Measurements from ENCODE around the gene GNL1. TPM values are rescaled to one million over a fixed set of nuclear protein-coding genes. Genes with fewer than 3 reads are reported as not detected.

Gene GNL1
- total and polyA plus RNA-seq, 9 of the 15 experiments (the other 6 are each of a cell fraction or from before 2014, with no cell fraction given): 0.73 to 112 (median 58.0) TPM

- DNase-seq (ENCODE audit: extremely low read depth in 1 of 4, low spot score in 3 of 4) (peak; percentile 82 to 97 (median 87)), ATAC-seq (peak; percentile 74), FAIRE-seq (peak; percentile 94)
- H3K79me2 ChIP-seq (ENCODE audit: control insufficient read depth, insufficient read depth, low read length): peaks cover 56% of the 10 kb centered on the region
- no peaks in the 10 kb centered on the region for H3K9me3 ChIP-seq (replicated peaks; ENCODE audit: control insufficient read depth, insufficient read depth, low read depth, low read length)
- WGBS (ENCODE audit: insufficient coverage, low coverage, missing lambda C conversion rate): 1% methylated on average over 41 of the region's 42 CpGs
- peaks cover 63% of the 10 kb centered on the region for H3K36me3 ChIP-seq (ENCODE audit: control insufficient read depth, insufficient read depth, low read length)
- peak within 1 kb of the TSS; percentile 94 for H3K27ac ChIP-seq (ENCODE audit: extremely low read depth, low read depth, low read length)
- peaks cover 17 to 23% of the 10 kb centered on the region in 2 experiments; a peak in 4 of 5 replicates for H3K4me1 ChIP-seq (replicated peaks in 1 of 2; ENCODE audit: control insufficient read depth in 2 of 2, insufficient read depth in 2 of 2, low read length in 2 of 2)
- intact Hi-C loops (cut with micrococcal nuclease) (loop anchor here (1.0 to 5.0 kb wide), 3 partner anchors 14 to 162 kb away; partner anchors contain the start of genes ABCF1 and DHX16), in situ Hi-C loops (cut with MboI) (no loop called here)
- H3K4me2 ChIP-seq (ENCODE audit: insufficient read depth, low read length): peak within 1 kb of the TSS; percentile 97
- H3K9ac ChIP-seq (ENCODE audit: insufficient read depth in 1 of 2, low read depth in 2 of 2, low read length in 2 of 2): peak within 1 kb of the TSS; percentile 95 to 98
- no peaks in the 10 kb centered on the region for H3K9me1 ChIP-seq (ENCODE audit: control insufficient read depth, insufficient read depth, low read length)
- H4K20me1 ChIP-seq (replicated peaks; ENCODE audit: control insufficient read depth, insufficient read depth, low read length): 0 out of 2 replicates have a peak, but pooled peaks cover 2% of the 10 kb centered on the region
- POLR2A ChIA-PET: interaction anchor here (0.6 to 7.1 kb wide), 16 partner anchors 10 to 1614 kb away, joined by 3 to 85 read pairs (median 3); partner anchors contain the start of genes ABCF1 and DHX16
- CTCF ChIA-PET (ENCODE audit: low intra/inter-chr PET ratio): no interaction called here
- peak within 1 kb of the TSS; percentile 80 for H3K4me3 ChIP-seq
- H2AFZ ChIP-seq (ENCODE audit: low read depth, low read length): peak within 1 kb of the TSS; percentile 99
- no TSS peak for BruUV-seq (replicated peaks)
- H3K27me3 ChIP-seq (ENCODE audit: control insufficient read depth in 2 of 2, insufficient read depth in 2 of 2, low read length in 2 of 2): no peaks in the 10 kb centered on the region
- TF ChIP-seq SMAD1 (IDR thresholded peaks at IDR 0.05; ENCODE audit: low read depth, low read length, partially characterized antibody) (no peak), MEF2A (IDR thresholded peaks at IDR 0.05; ENCODE audit: control insufficient read depth, low read depth, low read length) (no peak; the same call in 1 of the 2 replicates), ZNF253 (CRISPR knock-in tag; conservative IDR thresholded peaks at IDR 0.05) (no peak), ZNF311 (CRISPR knock-in tag; IDR thresholded peaks at IDR 0.05) (no peak), KLF1 (tag; IDR thresholded peaks at IDR 0.05) (no peak), ZC3H8 (IDR thresholded peaks at IDR 0.05) (0 out of 2 replicates have a peak, but pooled peaks have one; percentile 17), THAP12 (CRISPR knock-in tag; IDR thresholded peaks at IDR 0.05) (0 out of 2 replicates have a peak, but pooled peaks have one; percentile 79), POLR3G (IDR thresholded peaks at IDR 0.05; ENCODE audit: extremely low read depth, insufficient read length, insufficient replicate concordance) (no peak)
- TF ChIP-seq, protein P1, sequence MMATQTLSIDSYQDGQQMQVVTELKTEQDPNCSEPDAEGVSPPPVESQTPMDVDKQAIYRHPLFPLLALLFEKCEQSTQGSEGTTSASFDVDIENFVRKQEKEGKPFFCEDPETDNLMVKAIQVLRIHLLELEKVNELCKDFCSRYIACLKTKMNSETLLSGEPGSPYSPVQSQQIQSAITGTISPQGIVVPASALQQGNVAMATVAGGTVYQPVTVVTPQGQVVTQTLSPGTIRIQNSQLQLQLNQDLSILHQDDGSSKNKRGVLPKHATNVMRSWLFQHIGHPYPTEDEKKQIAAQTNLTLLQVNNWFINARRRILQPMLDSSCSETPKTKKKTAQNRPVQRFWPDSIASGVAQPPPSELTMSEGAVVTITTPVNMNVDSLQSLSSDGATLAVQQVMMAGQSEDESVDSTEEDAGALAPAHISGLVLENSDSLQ (IDR thresholded peaks at IDR 0.05): peak; percentile 45
- TF ChIP-seq, protein P2, sequence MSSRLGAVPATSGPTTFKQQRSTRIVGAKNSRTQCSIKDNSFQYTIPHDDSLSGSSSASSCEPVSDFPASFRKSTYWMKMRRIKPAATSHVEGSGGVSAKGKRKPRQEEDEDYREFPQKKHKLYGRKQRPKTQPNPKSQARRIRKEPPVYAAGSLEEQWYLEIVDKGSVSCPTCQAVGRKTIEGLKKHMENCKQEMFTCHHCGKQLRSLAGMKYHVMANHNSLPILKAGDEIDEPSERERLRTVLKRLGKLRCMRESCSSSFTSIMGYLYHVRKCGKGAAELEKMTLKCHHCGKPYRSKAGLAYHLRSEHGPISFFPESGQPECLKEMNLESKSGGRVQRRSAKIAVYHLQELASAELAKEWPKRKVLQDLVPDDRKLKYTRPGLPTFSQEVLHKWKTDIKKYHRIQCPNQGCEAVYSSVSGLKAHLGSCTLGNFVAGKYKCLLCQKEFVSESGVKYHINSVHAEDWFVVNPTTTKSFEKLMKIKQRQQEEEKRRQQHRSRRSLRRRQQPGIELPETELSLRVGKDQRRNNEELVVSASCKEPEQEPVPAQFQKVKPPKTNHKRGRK (tag; IDR thresholded peaks at IDR 0.05): no peak
- TF ChIP-seq, protein P3, sequence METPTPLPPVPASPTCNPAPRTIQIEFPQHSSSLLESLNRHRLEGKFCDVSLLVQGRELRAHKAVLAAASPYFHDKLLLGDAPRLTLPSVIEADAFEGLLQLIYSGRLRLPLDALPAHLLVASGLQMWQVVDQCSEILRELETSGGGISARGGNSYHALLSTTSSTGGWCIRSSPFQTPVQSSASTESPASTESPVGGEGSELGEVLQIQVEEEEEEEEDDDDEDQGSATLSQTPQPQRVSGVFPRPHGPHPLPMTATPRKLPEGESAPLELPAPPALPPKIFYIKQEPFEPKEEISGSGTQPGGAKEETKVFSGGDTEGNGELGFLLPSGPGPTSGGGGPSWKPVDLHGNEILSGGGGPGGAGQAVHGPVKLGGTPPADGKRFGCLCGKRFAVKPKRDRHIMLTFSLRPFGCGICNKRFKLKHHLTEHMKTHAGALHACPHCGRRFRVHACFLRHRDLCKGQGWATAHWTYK (CRISPR knock-in tag; IDR thresholded peaks at IDR 0.05): no peak
- TF ChIP-seq, protein P4, sequence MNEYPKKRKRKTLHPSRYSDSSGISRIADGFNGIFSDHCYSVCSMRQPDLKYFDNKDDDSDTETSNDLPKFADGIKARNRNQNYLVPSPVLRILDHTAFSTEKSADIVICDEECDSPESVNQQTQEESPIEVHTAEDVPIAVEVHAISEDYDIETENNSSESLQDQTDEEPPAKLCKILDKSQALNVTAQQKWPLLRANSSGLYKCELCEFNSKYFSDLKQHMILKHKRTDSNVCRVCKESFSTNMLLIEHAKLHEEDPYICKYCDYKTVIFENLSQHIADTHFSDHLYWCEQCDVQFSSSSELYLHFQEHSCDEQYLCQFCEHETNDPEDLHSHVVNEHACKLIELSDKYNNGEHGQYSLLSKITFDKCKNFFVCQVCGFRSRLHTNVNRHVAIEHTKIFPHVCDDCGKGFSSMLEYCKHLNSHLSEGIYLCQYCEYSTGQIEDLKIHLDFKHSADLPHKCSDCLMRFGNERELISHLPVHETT (CRISPR knock-in tag; conservative IDR thresholded peaks at IDR 0.05 in 1 of 2, IDR thresholded peaks at IDR 0.05 in 1 of 2): peak in 1 of 2 experiments; percentile 83; a peak in 2 of 4 replicates
Measured at GRCh38 chr6:30556906-30557682, 805 bp upstream of the GNL1 start, which contains the start of gene PRR3. TSS of gene PRR3 (plus strand) at chr6:30557295. CDS start at chr6:30557345, 50 bp downstream.

All from K562 (cell line).